H9 (cell line): Measurements from ENCODE around the gene AK9. TPM values are rescaled to one million over a fixed set of nuclear protein-coding genes. Genes with fewer than 3 reads are reported as not detected.
"Not testable (repeated sequence)": the region's sequence is repeated elsewhere in the genome, so short reads cannot be mapped to it uniquely, and the experiment has no call there.

Source experiments
- DNase-seq: peaks from one replicate; pipeline ENCODE4 v3.0.0-alpha.2; 2017
- H2AFZ ChIP-seq: one replicate; pipeline ENCODE4 v1.6.1; 2013; ENCODE audit warnings: mild to moderate bottlenecking, low read length, control low read depth, moderate library complexity
- H2AK5ac ChIP-seq: 2 replicates; pipeline ENCODE4 v1.6.1; 2013; ENCODE audit warnings: low read length, control low read depth, mixed read lengths; ENCODE audit not compliant: insufficient read length
- H2BK120ac ChIP-seq: one replicate; pipeline ENCODE4 v1.6.1; 2013; ENCODE audit warnings: low read depth, mild to moderate bottlenecking, low read length, control low read depth, inconsistent platforms; ENCODE audit not compliant: poor library complexity, severe bottlenecking
- H2BK12ac ChIP-seq: 2 replicates; pipeline ENCODE4 v1.6.1; 2013; ENCODE audit warnings: low read length, control low read depth, mixed read lengths, low read depth; ENCODE audit not compliant: insufficient read length
- H2BK15ac ChIP-seq: 2 replicates; pipeline ENCODE4 v1.6.1; 2013; ENCODE audit warnings: low read depth, low read length, control low read depth
- H2BK20ac ChIP-seq: one replicate; pipeline ENCODE4 v1.6.1; 2013; ENCODE audit warnings: low read depth, mild to moderate bottlenecking, low read length, control low read depth, inconsistent platforms; ENCODE audit not compliant: poor library complexity, severe bottlenecking
- H2BK5ac ChIP-seq: 2 replicates; pipeline ENCODE4 v1.6.1; 2013; ENCODE audit warnings: low read length, control low read depth, mixed read lengths; ENCODE audit not compliant: insufficient read length
- H3K14ac ChIP-seq: 2 replicates; pipeline ENCODE4 v1.6.1; 2013; ENCODE audit warnings: low read length, control low read depth; ENCODE audit not compliant: insufficient read depth
- H3K18ac ChIP-seq: 2 replicates; pipeline ENCODE4 v1.6.1; 2013; ENCODE audit warnings: low read depth, mild to moderate bottlenecking, mixed read lengths, low read length, control low read depth; ENCODE audit not compliant: insufficient read length
- H3K23ac ChIP-seq: 2 replicates; pipeline ENCODE4 v1.6.1; 2013; ENCODE audit warnings: low read length, control low read depth, mixed read lengths, low read depth; ENCODE audit not compliant: insufficient read length
- H3K23me2 ChIP-seq: 2 replicates; pipeline ENCODE4 v1.6.1; 2013; ENCODE audit warnings: low read depth, mild to moderate bottlenecking, mixed read lengths, low read length, control low read depth; ENCODE audit not compliant: insufficient read length, poor library complexity, severe bottlenecking
- H3K27ac ChIP-seq: 2 replicates; pipeline ENCODE4 v1.5.1; 2013; ENCODE audit warnings: low read length, control low read depth, mixed read lengths, low read depth; ENCODE audit not compliant: insufficient read length
- H3K27me3 ChIP-seq: 2 replicates; pipeline ENCODE4 v1.6.1; 2013; ENCODE audit warnings: low read length, control low read depth, inconsistent platforms; ENCODE audit not compliant: insufficient read depth
- H3K4ac ChIP-seq: 2 replicates; pipeline ENCODE4 v1.6.1; 2013; ENCODE audit warnings: low read depth, mild to moderate bottlenecking, control low read depth, inconsistent platforms, low read length, moderate library complexity
- H3K4me1 ChIP-seq: 2 replicates; pipeline ENCODE4 v1.6.1; 2013; ENCODE audit warnings: low read length, control low read depth, inconsistent platforms; ENCODE audit not compliant: insufficient read depth
- H3K4me2 ChIP-seq: 2 replicates; pipeline ENCODE4 v1.6.1; 2013; ENCODE audit warnings: low read length, control low read depth, mixed read lengths; ENCODE audit not compliant: insufficient read length, insufficient read depth
- H3K56ac ChIP-seq: 2 replicates; pipeline ENCODE4 v1.6.1; 2013; ENCODE audit warnings: low read depth, mild to moderate bottlenecking, mixed read lengths, low read length, control low read depth; ENCODE audit not compliant: insufficient read length
- H3K79me1 ChIP-seq: 2 replicates; pipeline ENCODE4 v1.6.1; 2013; ENCODE audit warnings: low read depth, mild to moderate bottlenecking, moderate library complexity, low read length, control low read depth, inconsistent platforms; ENCODE audit not compliant: insufficient read depth, poor library complexity, severe bottlenecking
- H3K79me2 ChIP-seq: 2 replicates; pipeline ENCODE4 v1.6.1; 2013; ENCODE audit warnings: low read length, control low read depth, inconsistent platforms; ENCODE audit not compliant: insufficient read depth
- H3K9ac ChIP-seq: 2 replicates; pipeline ENCODE4 v1.6.1; 2013; ENCODE audit warnings: low read length, control low read depth, mixed read lengths; ENCODE audit not compliant: insufficient read length; ENCODE audit errors: extremely low read depth
- H3K9me3 ChIP-seq: one replicate; pipeline ENCODE4 v1.6.1; 2013; ENCODE audit warnings: low read depth, low read length, inconsistent platforms; ENCODE audit not compliant: control insufficient read depth
- H3T11ph ChIP-seq: one replicate; pipeline ENCODE4 v1.6.1; 2013; ENCODE audit warnings: mild to moderate bottlenecking, low read length, control low read depth, inconsistent platforms
- H4K20me1 ChIP-seq: one replicate; pipeline ENCODE4 v1.6.1; 2013; ENCODE audit not compliant: control insufficient read depth, insufficient read length, insufficient read depth
- H4K5ac ChIP-seq: 2 replicates; pipeline ENCODE4 v1.6.1; 2013; ENCODE audit warnings: low read depth, mild to moderate bottlenecking, mixed read lengths, low read length, control low read depth; ENCODE audit not compliant: insufficient read length
- H4K8ac ChIP-seq: replicated peaks from 2 replicates; pipeline ENCODE4 v1.6.1; 2013; ENCODE audit warnings: low read length, control low read depth, mixed read lengths, low read depth; ENCODE audit not compliant: insufficient read length
- H4K91ac ChIP-seq: 2 replicates; pipeline ENCODE4 v1.6.1; 2013; ENCODE audit warnings: low read depth, mild to moderate bottlenecking, moderate library complexity, mixed read lengths, low read length, control low read depth; ENCODE audit not compliant: insufficient read length
- H3K27ac Mint-ChIP-seq, 3 experiments: 2 replicates in 2 of 3; 3 replicates in 1 of 3; pipeline ENCODE4 v1.8.0; 2020 to 2021; ENCODE audit warnings: mixed read lengths in 3 of 3, mild to moderate bottlenecking in 1 of 3, moderate library complexity in 1 of 3
- H3K27me3 Mint-ChIP-seq: 2 replicates; pipeline ENCODE4 v1.8.0; 2021; ENCODE audit warnings: low read depth, mild to moderate bottlenecking, moderate library complexity, mixed read lengths
- H3K36me3 Mint-ChIP-seq, 3 experiments: 2 replicates in 2 of 3; 3 replicates in 1 of 3; pipeline ENCODE4 v1.8.0; 2020 to 2021; ENCODE audit warnings: low read depth in 3 of 3, mixed read lengths in 3 of 3; ENCODE audit not compliant: insufficient read depth in 1 of 3
- H3K4me1 Mint-ChIP-seq, 2 experiments: 2 replicates each; pipeline ENCODE4 v1.8.0; 2020; ENCODE audit warnings: mixed read lengths in 2 of 2
- H3K4me3 Mint-ChIP-seq, 2 experiments: 2 replicates in 1 of 2; 3 replicates in 1 of 2; pipeline ENCODE4 v1.8.0; 2020 to 2021; ENCODE audit warnings: mild to moderate bottlenecking in 2 of 2, mixed read lengths in 2 of 2, moderate library complexity in 1 of 2
- H3K9me3 Mint-ChIP-seq, 2 experiments: 2 replicates in 1 of 2; 3 replicates in 1 of 2; pipeline ENCODE4 v1.8.0; 2020; ENCODE audit warnings: mild to moderate bottlenecking in 2 of 2, mixed read lengths in 2 of 2, moderate library complexity in 1 of 2
- WGBS: extraction: QIAGEN DNeasy Blood & Tissue Kit; methylation state at CpG from one replicate; pipeline ENCODE4 v1.1.7; 2013; ENCODE audit warnings: missing lambda C conversion rate, low lambda C conversion rate, mixed read lengths; ENCODE audit not compliant: insufficient read length; ENCODE audit errors: extremely low coverage; 5-methylcytosine and 5-hydroxymethylcytosine counted together
- total RNA-seq: library from RNA; stranded (reverse); gene quantifications from 2 replicates; pipeline ENCODE4 v1.2.1, GENCODE V29; 2021
- TF ChIP-seq, protein P1 (sequence below): fragments of 200-600 bp; sonication (generic); conservative IDR thresholded peaks from 3 replicates; pipeline ENCODE4 v1.8.0; 2021; ENCODE audit warnings: antibody characterized with exemption, mild to moderate bottlenecking

The AK9 gene
- total RNA-seq, 1 experiment from 2014 or later, result 2.3 TPM

DNA sequence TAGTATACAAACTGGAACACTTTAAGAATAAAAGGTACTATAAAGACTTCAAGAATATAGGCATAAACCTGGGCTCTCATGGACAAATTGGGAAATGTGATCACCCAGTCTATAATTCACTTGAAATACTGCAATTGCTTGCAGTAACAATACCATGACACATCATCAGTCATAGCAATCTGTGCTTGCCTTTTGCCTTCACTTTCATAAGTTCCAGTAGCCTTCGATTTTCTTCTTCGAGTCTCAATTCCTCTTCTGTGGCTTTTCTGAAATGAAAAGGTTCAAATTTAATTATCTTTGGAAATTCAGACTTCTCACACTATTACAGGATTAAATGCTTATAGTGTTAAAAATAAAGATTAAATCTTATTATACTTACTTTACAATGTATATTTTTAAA, 111.6 kb downstream of the AK9 start:
- Mint-ChIP-seq H3K27ac (no peak overlapping the region), H3K4me1 (peaks cover 10 to 12% of the 10 kb centered on the region in 2 experiments), H3K4me3 (no peak overlapping the region), H3K27me3 (no peaks in the 10 kb centered on the region; the same call in 1 of the 2 replicates), H3K9me3 (peaks cover 4 to 7% of the 10 kb centered on the region in 2 experiments; a peak in 1 of 5 replicates), H3K36me3 (peaks cover 2 to 7% (median 6%) of the 10 kb centered on the region in 3 experiments; a peak in 5 of 7 replicates)
- no peaks in the 10 kb centered on the region for H3K79me2 ChIP-seq
- no peak overlapping the region for H3K4me2 ChIP-seq
- H2AK5ac ChIP-seq, result no peak overlapping the region
- H3K4ac ChIP-seq, result no peak overlapping the region
- no peak overlapping the region for H2BK5ac ChIP-seq
- H4K5ac ChIP-seq, result no peak overlapping the region
- no peak overlapping the region for H3K56ac ChIP-seq
- no peak overlapping the region for H3K9ac ChIP-seq
- H2BK120ac ChIP-seq, result no peak overlapping the region
- TF ChIP-seq, protein P1, sequence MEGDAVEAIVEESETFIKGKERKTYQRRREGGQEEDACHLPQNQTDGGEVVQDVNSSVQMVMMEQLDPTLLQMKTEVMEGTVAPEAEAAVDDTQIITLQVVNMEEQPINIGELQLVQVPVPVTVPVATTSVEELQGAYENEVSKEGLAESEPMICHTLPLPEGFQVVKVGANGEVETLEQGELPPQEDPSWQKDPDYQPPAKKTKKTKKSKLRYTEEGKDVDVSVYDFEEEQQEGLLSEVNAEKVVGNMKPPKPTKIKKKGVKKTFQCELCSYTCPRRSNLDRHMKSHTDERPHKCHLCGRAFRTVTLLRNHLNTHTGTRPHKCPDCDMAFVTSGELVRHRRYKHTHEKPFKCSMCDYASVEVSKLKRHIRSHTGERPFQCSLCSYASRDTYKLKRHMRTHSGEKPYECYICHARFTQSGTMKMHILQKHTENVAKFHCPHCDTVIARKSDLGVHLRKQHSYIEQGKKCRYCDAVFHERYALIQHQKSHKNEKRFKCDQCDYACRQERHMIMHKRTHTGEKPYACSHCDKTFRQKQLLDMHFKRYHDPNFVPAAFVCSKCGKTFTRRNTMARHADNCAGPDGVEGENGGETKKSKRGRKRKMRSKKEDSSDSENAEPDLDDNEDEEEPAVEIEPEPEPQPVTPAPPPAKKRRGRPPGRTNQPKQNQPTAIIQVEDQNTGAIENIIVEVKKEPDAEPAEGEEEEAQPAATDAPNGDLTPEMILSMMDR, result no peak
- H3K9me3 ChIP-seq, result no peaks in the 10 kb centered on the region
- H2BK12ac ChIP-seq, result no peak overlapping the region
- H2AFZ ChIP-seq, result no peak overlapping the region
- H3K14ac ChIP-seq, result no peak overlapping the region
- H2BK20ac ChIP-seq, result no peak overlapping the region
- H3K27me3 ChIP-seq, result no peaks in the 10 kb centered on the region
- H3K23ac ChIP-seq, result no peak overlapping the region
- no peak overlapping the region for H3K27ac ChIP-seq
- no peak overlapping the region for H4K8ac ChIP-seq
- no CpG with 5 or more reads among the region's 2 CpGs for WGBS
- no peak overlapping the region for H3K18ac ChIP-seq
- H3T11ph ChIP-seq, result no peak overlapping the region
- no peaks in the 10 kb centered on the region for H3K4me1 ChIP-seq
- no peaks in the 10 kb centered on the region for H3K23me2 ChIP-seq
- no peak for DNase-seq
- no peak overlapping the region for H4K91ac ChIP-seq
- H2BK15ac ChIP-seq, result no peak overlapping the region
- H4K20me1 ChIP-seq, result no peaks in the 10 kb centered on the region
- H3K79me1 ChIP-seq, result no peaks in the 10 kb centered on the region

- H3K4me1 Mint-ChIP-seq, H3K27me3 ChIP-seq, H3K23ac ChIP-seq, H2BK12ac ChIP-seq, H4K5ac ChIP-seq, H4K20me1 ChIP-seq, H4K91ac ChIP-seq, H3K56ac ChIP-seq, H3K9me3 ChIP-seq, H3K4ac ChIP-seq, H3K79me2 ChIP-seq, H3K36me3 Mint-ChIP-seq, H2BK120ac ChIP-seq, H3K4me2 ChIP-seq, H2BK5ac ChIP-seq, H3K9ac ChIP-seq, H2BK15ac ChIP-seq, DNase-seq, H4K8ac ChIP-seq, H3K18ac ChIP-seq, H3K4me1 ChIP-seq, H3K14ac ChIP-seq, H3K27ac ChIP-seq, H3K27ac Mint-ChIP-seq, H2AFZ ChIP-seq, H3T11ph ChIP-seq, H3K9me3 Mint-ChIP-seq, H2BK20ac ChIP-seq, H3K23me2 ChIP-seq, H3K27me3 Mint-ChIP-seq, H3K4me3 Mint-ChIP-seq, H2AK5ac ChIP-seq, H3K79me1 ChIP-seq: not testable (repeated sequence)
- WGBS, result no CpG with 5 or more reads among the region's 2 CpGs
These were observed 121.1 kb downstream of the AK9 start for GRCh38 chr6:109569901-109570300.
